NCI-H1694 treated with DMSO at 0.1 percent for 48 hours (cell line): ENCODE measurements around the gene BID.

Experiments
- DNase-seq: peaks from one replicate; lab custom pipeline; 2025; lab: John Stamatoyannopoulos, UW

Gene BID

DNA sequence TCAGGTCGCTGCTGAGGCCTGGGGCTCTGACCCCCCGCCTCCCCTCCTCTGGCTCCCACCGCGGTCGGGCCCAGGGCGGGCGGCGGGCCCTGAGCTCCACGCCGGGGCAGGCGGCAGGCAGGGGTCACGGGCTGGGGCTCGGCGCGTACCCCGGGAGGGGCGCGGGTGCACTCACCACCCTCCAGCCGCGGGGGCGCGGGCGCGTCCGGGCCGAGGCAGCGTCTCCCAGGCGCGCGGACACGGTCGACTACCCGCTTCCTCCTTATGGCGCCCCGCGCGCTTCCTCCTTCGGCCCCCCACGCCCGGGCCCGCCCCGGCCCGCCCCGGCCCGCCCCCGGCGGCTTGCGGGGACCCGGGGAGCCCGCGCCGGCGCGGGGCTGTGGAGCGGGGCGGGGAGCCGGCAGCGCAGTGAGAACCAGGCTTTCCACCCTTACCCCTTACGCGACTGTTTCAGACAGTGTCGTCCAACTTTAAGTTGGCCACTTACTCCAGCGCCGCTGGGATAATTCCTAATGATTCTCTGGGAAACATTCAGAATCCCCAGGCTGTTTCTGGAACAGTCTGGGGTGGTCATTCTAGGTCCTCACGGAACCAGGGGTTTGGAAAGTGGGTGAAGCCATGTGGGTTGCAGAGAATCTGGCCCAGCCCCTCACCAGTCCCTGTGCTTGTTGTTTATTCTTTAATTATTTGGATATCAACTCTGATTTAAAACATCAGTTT is at the start of gene BID:
Gene BID, minus strand, starts transcription at position 264 of the 720 bp plus-strand sequence. CDS start 24,353 bp downstream, outside the sequence.
- DNase-seq: no peak

DNA sequence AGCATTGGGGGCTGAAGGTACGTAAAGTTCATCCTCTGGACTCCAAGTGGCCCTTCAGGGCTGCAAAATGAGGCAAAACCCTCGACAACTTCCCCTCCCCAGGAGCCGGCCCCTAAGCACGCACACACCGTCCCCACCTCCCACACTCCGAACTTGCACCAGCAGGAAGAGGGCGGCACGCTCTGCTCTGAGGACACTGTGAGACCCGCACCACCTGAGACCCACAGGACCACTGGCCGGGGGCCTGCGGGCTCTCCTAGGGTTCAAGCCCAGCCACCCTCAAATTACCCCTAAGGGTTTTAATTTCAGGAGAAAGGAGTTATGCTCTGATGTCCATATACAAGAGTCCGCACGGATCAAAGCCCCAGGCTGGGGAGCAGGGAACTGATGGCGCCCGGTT is 49.7 kb upstream of the BID start:
- no peak for DNase-seq

DNA sequence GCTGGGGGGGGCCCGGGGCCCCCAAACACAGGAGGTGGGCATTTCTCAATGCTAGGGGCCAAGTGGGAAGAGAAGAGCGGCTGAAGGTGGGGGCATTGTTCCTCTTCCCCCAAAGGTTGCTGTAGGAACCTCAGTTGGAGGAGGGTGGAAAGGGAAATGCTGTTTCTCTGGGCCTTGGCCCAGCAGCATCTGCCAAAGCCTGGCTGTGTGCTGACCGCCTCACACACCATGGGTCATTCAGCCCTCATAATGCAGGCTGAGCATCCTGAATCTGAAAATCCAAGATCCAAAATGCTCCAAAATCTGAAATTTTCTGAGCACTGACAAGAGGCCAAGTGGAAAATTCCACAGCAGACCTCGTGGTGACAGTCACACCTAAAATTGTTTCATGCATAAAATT is 49.0 kb upstream of the BID start:
- no peak for DNase-seq

DNA sequence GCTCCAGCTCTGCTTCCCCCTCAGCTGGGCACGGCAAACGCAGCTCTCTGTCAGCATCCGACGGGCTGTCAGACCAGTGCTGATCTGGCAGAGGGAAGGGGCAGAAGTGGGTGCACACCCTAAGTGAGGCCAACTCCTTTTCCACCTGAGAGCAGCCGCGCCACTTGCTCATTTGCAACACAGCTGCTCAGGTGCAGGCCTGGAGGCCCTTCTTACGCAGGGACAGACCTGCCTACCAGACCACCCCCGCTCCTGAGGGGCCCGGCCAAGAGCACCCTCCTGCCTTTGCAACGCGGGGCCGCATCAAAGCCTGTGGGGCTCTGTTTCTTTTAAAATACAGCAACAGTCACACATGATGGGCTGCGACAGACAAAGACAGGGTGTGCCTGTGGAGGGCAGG is 47.8 kb upstream of the BID start:
- no peak for DNase-seq

DNA sequence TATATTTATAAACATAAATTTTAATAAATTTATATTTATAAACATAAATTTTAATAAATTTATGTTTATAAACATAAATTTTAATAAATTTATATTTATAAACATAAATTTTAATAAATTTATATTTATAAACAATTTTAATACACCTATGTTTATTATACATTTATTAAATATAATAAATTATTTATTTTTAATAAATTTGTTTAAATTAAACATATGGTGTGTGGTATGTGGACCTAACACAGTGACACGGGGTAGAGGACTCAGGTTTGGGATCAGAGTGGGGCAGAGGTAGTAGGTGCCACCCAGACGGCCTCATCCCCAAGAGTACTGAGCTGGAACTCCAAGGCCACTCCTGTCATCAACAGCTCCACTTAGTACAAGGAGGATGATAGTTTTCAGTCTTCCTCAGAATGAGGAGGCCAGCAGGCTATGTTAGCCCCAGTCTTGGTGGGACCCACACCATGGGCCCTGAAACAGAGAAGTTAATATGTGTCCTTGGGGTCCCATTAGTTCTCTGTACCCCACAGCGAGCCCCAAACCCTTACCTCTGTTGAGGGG is 46.7 kb upstream of the BID start:
- no peak for DNase-seq

DNA sequence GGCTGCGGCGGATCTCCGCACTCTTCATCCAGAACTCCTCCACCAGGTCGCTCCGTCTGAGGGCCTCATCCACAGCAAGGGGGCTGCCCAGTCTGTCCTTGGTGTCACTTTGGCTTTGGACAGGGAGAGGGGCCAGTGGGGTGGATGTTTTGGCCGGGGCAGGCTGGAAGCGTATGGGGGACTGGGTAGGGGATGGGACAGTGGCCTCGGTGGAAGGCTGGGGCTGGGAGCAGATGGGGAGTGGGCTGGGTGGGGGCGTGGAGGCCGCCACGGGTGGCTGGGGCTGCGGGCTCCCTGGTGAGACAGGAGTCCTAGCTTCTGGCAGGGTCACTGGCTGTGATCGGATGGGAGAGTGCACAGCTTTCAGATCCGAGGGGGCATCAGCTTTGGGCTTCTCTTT is 44.4 kb upstream of the BID start:
- DNase-seq: no peak

DNA sequence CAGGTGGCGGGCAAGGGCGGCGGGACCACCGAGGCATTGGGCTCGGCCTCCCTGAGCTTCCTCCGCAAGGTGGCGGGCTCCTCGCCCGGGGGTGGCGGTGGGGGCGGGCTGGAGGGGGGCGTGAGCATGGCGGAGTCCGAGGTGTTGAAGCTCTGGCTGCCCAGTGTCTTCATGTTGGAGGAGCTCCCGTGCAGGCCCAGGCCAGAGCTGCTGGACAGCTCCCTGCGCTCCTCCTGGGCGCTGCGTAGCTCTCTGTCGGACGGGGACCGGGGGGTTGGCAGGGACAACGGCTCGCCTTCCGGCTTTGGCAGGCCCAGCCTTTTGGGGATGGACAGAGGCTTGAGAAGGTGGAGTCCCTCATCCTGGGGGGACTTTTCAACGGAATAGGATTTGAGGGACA is 43.9 kb upstream of the BID start:
- no peak for DNase-seq

DNA sequence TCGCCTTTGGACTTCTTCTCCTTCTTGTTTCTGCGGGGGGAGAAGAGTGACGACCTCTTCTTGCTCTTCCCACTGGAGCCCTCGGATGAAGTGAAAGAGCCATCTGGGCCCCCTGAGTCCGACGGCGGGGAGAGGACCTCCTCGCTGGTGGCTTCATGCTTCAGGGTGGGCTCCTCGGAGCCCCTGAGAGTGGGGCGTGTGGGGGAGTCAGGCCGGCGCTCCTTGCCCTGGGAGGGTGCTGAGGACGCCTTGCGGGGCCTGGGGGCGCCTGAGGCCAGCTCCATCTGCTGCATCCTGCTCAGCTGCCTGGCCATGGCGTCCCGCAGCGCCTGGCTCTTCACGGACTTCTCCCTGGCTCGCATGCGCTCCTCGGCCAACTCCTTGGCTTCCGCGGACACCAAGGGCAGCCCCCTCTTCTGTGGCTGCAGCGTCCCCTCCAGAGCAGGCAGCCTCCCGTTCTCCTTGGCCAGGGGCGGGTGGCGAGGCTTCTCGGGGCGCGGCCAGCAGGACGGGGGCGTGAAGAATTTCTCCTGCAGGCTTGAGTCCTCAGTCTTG is 43.3 kb upstream of the BID start:
- no peak for DNase-seq

DNA sequence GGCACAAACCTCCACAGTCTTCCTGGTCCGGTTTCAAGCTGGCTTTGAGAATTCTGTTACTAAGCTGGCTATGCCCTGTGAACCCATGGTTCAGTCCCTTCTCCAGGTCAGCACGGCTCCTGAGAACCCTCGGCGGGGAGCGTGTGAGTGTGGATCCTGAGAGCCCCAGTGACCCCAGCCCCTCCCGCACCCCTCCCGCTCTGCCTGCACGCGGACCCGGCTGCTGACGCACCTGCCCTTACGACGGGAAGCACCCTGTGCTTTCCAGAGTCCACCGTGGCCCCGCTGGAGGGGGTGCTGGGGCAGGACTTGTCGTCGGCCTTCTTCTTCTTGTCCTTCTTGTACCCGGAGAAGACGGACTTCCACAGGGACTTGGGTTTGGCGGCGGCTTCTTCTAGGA is 42.8 kb upstream of the BID start:
- no peak for DNase-seq

DNA sequence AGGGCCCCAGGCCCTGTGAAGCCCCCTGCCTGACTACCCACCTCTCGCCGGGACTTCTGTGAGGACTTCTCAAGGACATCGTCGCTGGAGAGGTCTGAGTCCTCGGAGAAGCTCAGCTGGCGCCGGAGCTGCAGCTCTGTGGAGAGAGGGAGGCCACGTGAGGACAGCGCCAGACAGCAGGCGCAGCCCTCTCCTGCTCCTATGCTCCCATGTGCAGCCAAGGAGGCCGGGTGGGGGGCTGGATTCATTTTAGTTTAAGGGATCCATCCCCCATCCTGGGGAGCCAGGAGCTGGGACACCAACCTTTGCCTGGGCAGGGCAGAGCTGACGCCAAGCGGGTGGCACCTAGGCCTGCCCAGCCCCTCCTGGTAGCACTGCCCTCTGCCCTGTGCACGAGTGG is 42.4 kb upstream of the BID start:
- DNase-seq: no peak

DNA sequence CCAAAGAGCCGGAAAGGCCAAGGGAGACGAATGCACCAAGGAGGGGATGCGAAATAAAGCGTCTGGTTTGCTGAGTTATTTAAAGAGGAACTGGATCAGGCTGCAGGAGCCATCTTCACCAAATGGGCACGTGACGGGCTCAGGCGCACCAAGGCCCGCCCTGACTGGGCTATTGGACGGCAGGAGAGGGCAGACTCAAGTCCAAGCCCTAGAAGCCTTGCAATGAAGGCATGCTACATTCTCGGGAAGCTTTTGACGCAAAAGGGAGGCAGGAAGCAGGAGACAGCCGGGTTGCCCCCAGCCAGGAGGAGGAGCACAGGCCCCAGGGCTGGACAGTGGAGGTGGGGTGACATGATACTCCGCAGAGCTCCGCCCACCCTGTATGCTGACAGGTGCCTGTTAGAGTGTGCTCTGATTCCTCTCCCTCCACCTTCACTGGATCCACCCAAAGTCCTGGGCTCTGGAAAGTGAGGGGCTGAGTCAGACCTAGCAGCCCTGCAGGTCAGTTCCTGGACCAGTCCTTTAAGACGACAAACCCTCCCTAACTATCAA is 41.5 kb upstream of the BID start:
- DNase-seq: no peak

DNA sequence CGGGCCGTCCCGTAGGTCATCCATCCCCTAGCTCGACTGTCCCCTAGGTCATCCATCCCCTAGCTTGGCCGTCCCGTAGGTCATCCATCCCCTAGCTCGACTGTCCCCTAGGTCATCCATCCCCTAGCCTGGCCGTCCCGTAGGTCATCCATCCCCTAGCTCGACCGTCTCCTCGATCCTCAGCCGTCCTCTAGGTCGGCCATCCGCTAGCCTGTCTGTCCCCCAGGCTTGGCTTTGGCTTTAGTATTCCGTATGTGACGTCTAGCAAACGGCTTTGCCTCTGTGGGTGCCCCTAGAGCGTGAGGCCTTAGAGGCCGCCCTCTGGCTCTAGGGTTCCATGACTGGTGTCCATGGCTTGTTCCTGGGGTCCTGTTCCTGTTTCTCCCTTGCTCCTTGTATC is 40.6 kb upstream of the BID start:
- DNase-seq: no peak

DNA sequence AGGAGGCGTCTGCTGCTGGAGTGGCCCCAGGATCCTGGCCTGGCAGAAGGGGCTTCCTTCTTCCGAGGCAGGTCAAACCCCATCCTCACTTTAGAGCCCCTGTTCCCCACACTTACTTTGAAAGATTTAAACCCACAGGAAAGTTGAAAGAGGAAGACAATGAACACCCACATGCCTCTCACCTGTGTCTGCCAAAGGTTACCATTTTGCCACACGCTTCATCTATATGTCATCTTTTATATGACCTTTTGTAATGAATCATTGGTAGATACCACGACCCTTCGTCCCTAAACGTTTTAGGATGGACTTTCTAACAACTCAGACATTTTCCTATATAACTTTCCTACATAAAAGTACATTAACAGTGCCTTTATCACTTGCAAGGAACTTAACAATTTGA is 39.8 kb upstream of the BID start:
- no peak for DNase-seq

DNA sequence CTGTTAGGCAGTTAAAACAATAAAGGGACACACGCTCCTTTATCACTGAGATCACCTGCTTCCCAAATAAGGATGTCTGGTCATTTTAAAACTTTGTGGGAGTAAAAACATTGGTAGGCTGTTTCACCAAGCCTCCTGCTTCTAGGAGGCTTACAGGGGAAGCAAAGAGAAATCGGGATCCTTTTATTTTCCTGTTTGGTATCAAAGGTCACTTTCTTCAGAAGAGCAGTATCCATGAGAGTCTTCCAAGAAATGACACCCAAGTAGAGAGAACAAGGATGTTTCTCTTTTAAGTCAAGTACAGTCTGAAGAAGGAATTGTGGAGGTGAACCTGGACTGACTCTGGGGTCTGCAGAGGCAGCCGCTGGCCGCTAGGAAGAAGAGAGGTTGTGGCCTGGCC is 36.9 kb upstream of the BID start:
- DNase-seq: no peak

DNA sequence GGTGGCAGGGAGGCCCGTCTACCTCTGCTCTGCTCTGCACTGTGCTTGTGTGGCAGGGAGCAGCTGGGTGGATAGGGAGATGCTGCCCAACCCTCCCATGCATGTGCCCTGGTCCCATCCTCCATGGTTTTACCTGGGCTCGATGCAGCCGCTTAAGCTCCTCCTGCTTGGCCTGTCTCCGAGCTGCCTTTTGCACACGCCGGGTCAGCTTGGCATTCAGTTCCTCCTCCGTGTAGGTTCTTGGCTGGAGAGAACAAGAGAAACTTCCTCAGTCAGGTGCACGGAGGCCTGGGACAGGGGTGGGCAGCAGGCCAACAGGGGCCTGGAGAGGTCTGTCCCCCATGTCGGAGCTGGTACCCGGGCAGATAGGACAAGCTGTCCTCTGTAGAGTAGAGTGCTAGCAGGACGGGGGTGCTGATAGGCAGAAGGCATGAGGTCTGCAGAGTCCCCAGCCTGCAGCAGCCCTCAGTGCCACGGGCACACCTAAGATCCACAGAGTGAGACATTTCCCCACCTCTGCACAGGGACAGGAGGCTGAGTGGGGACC is 36.4 kb upstream of the BID start:
- DNase-seq: no peak

DNA sequence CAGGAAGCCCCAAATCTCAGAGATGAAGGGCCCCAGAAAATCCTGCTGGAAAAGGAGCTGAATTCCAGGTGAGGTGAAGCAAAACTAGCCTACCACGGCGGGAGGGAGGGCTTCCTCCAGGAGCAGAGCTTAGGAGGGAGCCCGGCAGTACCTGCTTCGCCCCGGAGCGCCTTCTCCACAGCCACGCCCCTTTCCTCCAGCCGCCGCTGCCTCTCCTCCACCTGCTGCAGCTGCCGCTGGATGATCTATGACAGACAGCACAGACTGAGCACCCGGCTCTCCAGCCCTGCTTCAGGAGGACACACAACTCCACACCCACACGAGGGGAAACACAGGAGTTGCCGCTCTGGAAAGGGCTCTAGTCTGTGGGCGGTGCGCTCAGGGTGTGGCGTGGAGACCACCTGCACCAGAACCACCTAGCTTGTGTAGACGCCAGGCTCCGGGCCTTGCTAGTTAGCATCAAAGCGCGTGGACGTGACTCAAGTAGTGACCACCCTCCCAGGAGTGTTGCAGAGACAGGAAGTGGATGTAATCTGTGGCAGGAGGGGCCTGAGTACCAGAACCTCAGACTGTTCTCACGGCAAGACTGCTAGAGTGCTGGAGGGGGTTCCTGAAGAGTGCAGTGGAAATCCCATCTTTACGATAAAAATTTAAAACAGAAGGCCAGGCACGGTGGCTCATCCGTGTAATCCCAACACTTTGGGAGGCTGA is 34.6 kb upstream of the BID start:
- no peak for DNase-seq

DNA sequence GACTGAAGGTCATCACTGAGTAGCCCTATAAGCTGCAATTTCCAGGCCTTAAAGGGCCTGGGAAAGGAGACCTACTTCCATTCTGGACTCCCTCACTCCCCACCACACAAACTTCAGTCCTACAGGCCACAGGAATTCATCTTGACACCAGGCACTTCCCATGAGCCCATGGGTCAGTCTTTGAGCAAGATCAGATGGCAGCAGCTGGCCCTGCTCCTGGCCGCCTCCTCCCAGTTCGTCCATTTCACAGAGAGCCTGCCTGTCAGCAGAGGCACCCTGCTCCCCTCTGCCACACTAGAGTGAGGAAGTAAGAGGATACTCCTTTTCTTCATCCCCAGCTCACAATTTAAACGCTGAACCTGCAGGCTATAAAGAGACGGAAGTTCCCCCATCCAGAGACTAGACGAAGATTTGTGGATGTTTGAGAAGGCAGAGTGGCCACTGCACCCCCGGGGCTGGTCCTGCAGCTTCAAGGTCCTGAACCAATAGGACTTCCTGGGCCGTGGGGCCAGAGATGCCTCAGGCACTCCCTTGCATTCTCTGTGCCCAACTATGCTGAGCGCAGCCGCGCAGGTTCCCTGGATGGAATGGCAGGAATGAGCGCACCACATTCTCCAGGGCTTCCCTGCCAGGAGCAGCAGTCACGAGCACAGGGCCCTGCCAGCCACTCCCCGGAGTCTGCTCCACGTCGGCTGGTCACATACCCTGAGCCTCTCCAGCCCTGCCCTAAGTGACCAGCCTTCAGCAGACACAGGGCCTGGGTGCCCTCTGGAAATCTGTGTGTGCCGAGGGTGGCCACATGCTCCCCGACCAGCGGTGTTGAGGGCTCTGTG is 33.5 kb upstream of the BID start:
- no peak for DNase-seq

DNA sequence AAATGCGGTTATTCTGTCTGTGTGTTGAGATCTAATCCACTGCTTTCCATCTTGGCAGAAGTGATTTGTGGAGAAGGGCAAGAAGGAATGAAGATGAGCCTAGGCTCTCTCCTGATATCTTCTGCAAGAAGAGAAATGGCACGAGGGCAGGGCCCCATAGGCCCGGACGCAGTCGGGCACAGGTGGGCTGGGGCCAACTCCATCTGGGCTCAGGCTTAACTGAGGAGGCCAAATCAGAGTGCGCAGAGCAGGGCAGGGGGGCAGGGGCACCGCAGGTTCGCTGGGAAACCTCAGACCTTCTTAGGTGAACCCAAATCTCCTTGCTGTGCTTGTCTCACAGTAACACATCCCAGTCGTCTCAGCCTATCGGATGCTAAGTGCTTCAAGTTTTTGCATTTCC is 32.8 kb upstream of the BID start:
- DNase-seq: no peak

DNA sequence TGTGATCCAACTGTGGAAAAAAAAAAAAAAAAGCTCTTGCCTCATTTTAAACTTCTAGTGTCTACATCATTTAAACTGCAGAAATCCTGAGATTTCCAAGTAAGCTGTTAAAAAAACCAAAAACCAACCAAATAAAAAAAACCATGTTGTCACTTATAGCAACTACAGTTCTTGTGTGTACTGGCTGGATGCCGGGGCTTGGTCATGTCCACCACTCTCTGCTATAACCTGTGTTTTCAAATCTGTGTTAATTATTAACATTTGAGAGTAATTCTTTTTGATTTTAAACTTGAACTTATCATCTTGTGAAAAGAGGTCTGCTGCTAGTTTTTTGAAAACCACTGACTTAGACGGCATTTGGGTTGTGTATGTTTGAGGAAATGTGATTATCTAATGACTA is 32.2 kb upstream of the BID start:
- no peak for DNase-seq

DNA sequence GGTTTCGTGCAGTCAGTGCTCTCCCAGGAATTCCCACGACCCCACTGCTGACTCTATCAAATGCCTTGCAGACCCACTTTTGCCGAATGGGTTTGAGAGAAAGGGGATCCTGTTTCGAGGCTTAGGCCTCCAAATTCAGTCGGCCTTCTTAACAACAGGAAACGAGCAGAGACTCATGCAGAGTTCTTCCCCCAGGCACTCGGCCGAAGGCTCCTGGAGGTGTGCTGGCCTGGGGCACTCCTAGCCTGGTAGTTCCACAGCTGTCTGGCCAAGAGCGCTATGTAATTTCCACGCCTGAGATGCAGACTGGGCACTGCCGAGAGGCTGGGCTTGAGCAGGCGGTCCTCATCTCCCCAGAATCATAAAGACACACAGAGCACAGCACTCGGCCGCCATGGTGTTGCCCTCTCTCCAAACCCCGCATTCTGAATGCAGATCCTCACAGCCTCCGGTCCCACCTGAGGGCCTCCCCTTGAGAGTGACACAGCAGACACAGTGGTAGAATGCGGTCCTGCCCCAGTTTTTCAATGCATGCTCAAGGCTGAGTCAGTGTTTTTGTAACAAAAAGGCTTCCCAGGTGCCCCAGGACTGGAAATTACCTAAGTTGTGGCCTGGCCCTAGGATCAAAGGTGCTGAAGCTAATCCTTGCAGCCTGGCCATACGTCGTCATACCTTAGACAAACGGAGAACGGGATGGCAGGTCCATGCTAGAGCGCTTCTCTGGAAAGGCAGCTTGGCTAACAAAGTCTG is 30.2 kb upstream of the BID start:
- no peak for DNase-seq
